KMS-11 (cell line): ENCODE results near the gene OR1J2.
"Not testable (repeated sequence)": the region's sequence is repeated elsewhere in the genome, so short reads cannot be mapped to it uniquely, and the experiment has no call there.

Source experiments
- H2AFZ ChIP-seq: fragments of 200-600 bp; sonication (generic); 2 replicates; pipeline ENCODE4 v1.6.1; 2016; ENCODE audit warnings: antibody characterized with exemption, mixed run types, low read depth
- H3K27ac ChIP-seq: fragments of 200-600 bp; sonication (generic); 2 replicates; pipeline ENCODE4 v1.6.1; 2016; ENCODE audit warnings: mild to moderate bottlenecking, mixed run types
- H3K27me3 ChIP-seq: fragments of 200-600 bp; sonication (generic); 2 replicates; pipeline ENCODE4 v1.6.1; 2017; ENCODE audit warnings: mild to moderate bottlenecking, low read depth, mixed run types, moderate library complexity; ENCODE audit not compliant: insufficient read depth
- H3K36me3 ChIP-seq: fragments of 200-600 bp; sonication (generic); 2 replicates; pipeline ENCODE4 v1.6.1; 2017; ENCODE audit warnings: mild to moderate bottlenecking, mixed run types; ENCODE audit not compliant: insufficient read depth
- H3K4me1 ChIP-seq: fragments of 200-600 bp; sonication (generic); 2 replicates; pipeline ENCODE4 v1.6.1; 2016; ENCODE audit warnings: mild to moderate bottlenecking, low read depth, mixed run types; ENCODE audit not compliant: poor library complexity, severe bottlenecking
- H3K4me2 ChIP-seq: fragments of 200-600 bp; sonication (generic); 2 replicates; pipeline ENCODE4 v1.7.0; 2016; ENCODE audit warnings: mild to moderate bottlenecking, mixed run types
- H3K4me3 ChIP-seq: fragments of 200-600 bp; sonication (generic); IDR thresholded peaks from 2 replicates; pipeline ENCODE4 v1.6.1; 2017; ENCODE audit warnings: low read depth, low read length, mixed read lengths; ENCODE audit not compliant: insufficient read depth
- H3K79me2 ChIP-seq: fragments of 200-600 bp; sonication (generic); 2 replicates; pipeline ENCODE4 v1.6.1; 2016; ENCODE audit warnings: low read depth, mixed run types; ENCODE audit not compliant: insufficient read depth
- H3K9ac ChIP-seq: fragments of 200-600 bp; sonication (generic); 2 replicates; pipeline ENCODE4 v1.6.1; 2016; ENCODE audit warnings: mild to moderate bottlenecking, mixed run types
- H4K20me1 ChIP-seq: fragments of 200-600 bp; sonication (generic); 2 replicates; pipeline ENCODE4 v1.6.1; 2016; ENCODE audit warnings: mild to moderate bottlenecking, mixed run types; ENCODE audit not compliant: insufficient read depth
- CTCF ChIP-seq: fragments of 200-600 bp; sonication (generic); conservative IDR thresholded peaks from 2 replicates; pipeline ENCODE4 v1.6.1; 2017; ENCODE audit warnings: low read depth, mild to moderate bottlenecking, antibody characterized with exemption, low read length, moderate library complexity, mixed read lengths

OR1J2 gene

DNA sequence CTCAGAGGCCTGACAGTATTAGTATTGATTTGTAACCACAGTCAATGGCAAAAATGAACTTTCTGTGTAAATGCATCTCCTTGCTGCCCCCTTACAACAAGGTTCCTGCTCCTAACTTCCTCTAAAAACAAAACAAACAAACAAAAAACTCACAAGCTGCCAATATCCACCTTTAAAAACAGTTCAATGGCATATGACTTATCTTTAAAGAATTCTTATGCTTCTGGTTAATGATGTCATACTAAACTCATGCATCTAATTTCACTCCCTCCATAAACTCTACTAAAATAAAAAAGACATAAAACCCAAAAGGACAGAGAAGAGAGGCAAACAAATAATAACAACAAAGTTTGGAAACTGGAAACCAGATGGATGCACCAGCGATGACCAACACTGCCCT lies 25.5 kb downstream of the OR1J2 start:
- H3K27ac ChIP-seq: no peak overlapping the region
- H3K9ac ChIP-seq: no peak overlapping the region
- no peak for TF ChIP-seq CTCF
- no peaks in the 10 kb centered on the region for H3K4me1 ChIP-seq
- no peak overlapping the region for H3K4me2 ChIP-seq
- H3K4me3 ChIP-seq: no peak overlapping the region
- H4K20me1 ChIP-seq: no peaks in the 10 kb centered on the region
- H2AFZ ChIP-seq: no peak overlapping the region
- H3K36me3 ChIP-seq: no peaks in the 10 kb centered on the region
- H3K27me3 ChIP-seq: no peaks in the 10 kb centered on the region
- no peaks in the 10 kb centered on the region for H3K79me2 ChIP-seq

GRCh38 chr9:122537066-122537465 lies 26.5 kb downstream of the OR1J2 start:
- H3K27me3 ChIP-seq, H4K20me1 ChIP-seq, H3K4me3 ChIP-seq, H2AFZ ChIP-seq, H3K79me2 ChIP-seq, H3K4me1 ChIP-seq, H3K9ac ChIP-seq, H3K27ac ChIP-seq, H3K36me3 ChIP-seq, H3K4me2 ChIP-seq: not testable (repeated sequence)

- no peak for TF ChIP-seq CTCF
- Histone ChIP-seq H3K4me1 (no peaks in the 10 kb centered on the region), H3K36me3 (no peaks in the 10 kb centered on the region), H3K27me3 (no peaks in the 10 kb centered on the region), H3K4me2 (no peak overlapping the region), H4K20me1 (no peaks in the 10 kb centered on the region), H2AFZ (no peak overlapping the region), H3K27ac (no peak overlapping the region), H3K79me2 (no peaks in the 10 kb centered on the region), H3K4me3 (no peak overlapping the region), H3K9ac (no peak overlapping the region)
These were observed 28.2 kb downstream of the OR1J2 start for GRCh38 chr9:122538757-122539156.

- Histone ChIP-seq H4K20me1 (no peaks in the 10 kb centered on the region), H2AFZ (no peak overlapping the region), H3K4me1 (no peaks in the 10 kb centered on the region), H3K4me2 (no peak overlapping the region), H3K4me3 (no peak overlapping the region), H3K36me3 (no peaks in the 10 kb centered on the region), H3K27me3 (no peaks in the 10 kb centered on the region), H3K27ac (no peak overlapping the region), H3K79me2 (no peaks in the 10 kb centered on the region), H3K9ac (no peak overlapping the region)
- no peak for TF ChIP-seq CTCF
These were observed 35.6 kb downstream of the OR1J2 start for GRCh38 chr9:122546196-122546595.

DNA sequence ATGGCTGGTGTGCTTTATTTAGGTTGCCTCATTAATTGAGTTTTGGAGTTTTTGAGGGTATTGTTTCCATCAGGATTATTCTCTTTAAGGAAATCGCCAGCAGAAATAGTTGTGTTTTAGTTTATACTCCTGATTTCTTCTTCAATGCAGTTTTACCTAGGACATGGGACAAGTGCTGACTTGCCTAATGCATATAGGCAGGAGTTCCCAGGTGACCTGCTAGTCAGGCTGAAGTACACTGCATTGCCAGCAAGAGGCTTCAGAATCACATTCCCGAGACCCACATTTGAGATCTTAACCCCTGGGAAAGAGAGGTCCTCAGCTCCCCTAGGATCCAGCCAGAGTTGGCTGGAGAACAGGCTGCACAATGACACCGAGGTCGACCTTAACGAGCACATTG lies 40.8 kb downstream of the OR1J2 start:
- H3K9ac ChIP-seq: no peak overlapping the region
- H2AFZ ChIP-seq: no peak overlapping the region
- no peak overlapping the region for H3K27ac ChIP-seq
- no peak for TF ChIP-seq CTCF
- H3K36me3 ChIP-seq: no peaks in the 10 kb centered on the region
- no peaks in the 10 kb centered on the region for H4K20me1 ChIP-seq
- no peaks in the 10 kb centered on the region for H3K27me3 ChIP-seq
- no peaks in the 10 kb centered on the region for H3K4me1 ChIP-seq
- H3K79me2 ChIP-seq: no peaks in the 10 kb centered on the region
- H3K4me2 ChIP-seq: no peak overlapping the region
- no peak overlapping the region for H3K4me3 ChIP-seq
